Neuronal stem cell (in vitro differentiated cells): ENCODE data around the gene TMPRSS3.

ENCODE experiments used
- DNase-seq: peaks from one replicate; pipeline ENCODE4 v3.0.0-alpha.2; 2013; ENCODE audit warnings: low spot score
- H2AFZ ChIP-seq: one replicate; pipeline ENCODE4 v1.6.1; 2013; ENCODE audit warnings: mild to moderate bottlenecking, low read length, inconsistent platforms
- H2AK5ac ChIP-seq: 2 replicates; pipeline ENCODE4 v1.6.1; 2013; ENCODE audit warnings: low read depth, mild to moderate bottlenecking, inconsistent platforms, low read length, moderate library complexity, mixed read lengths
- H2BK120ac ChIP-seq: 2 replicates; pipeline ENCODE4 v1.6.1; 2013; ENCODE audit warnings: low read depth, mild to moderate bottlenecking, inconsistent platforms, low read length, moderate library complexity, mixed read lengths
- H2BK12ac ChIP-seq: one replicate; pipeline ENCODE4 v1.6.1; 2013; ENCODE audit warnings: low read length, inconsistent platforms
- H2BK15ac ChIP-seq: 2 replicates; pipeline ENCODE4 v1.6.1; 2013; ENCODE audit warnings: mild to moderate bottlenecking, low read length, inconsistent platforms, mixed read lengths
- H2BK5ac ChIP-seq: one replicate; pipeline ENCODE4 v1.6.1; 2013; ENCODE audit warnings: inconsistent platforms, mild to moderate bottlenecking, low read length, moderate library complexity
- H3K14ac ChIP-seq: one replicate; pipeline ENCODE4 v1.6.1; 2013; ENCODE audit warnings: low read length, inconsistent platforms
- H3K18ac ChIP-seq: 2 replicates; pipeline ENCODE4 v1.6.1; 2013; ENCODE audit warnings: low read length, inconsistent platforms
- H3K23ac ChIP-seq: 2 replicates; pipeline ENCODE4 v1.6.1; 2013; ENCODE audit warnings: low read depth, mild to moderate bottlenecking, mixed read lengths, low read length, inconsistent platforms; ENCODE audit not compliant: poor library complexity
- H3K27ac ChIP-seq: replicated peaks from 3 replicates; pipeline ENCODE4 v1.5.1; 2013; ENCODE audit warnings: low read length, inconsistent platforms
- H3K27me3 ChIP-seq, 3 experiments: 2 replicates each; pipeline ENCODE4 v1.6.1; 2013; ENCODE audit warnings: low read length in 3 of 3, mild to moderate bottlenecking in 2 of 3, inconsistent platforms in 1 of 3, low read depth in 1 of 3, mixed read lengths in 1 of 3, moderate library complexity in 1 of 3; ENCODE audit not compliant: control insufficient read depth in 3 of 3, insufficient read depth in 3 of 3
- H3K36me3 ChIP-seq, 2 donors: replicated peaks in 1 of 2; 2 replicates each; pipeline ENCODE4 v1.6.1; 2013; ENCODE audit warnings: low read length in 2 of 2; ENCODE audit not compliant: control insufficient read depth in 2 of 2, insufficient read depth in 2 of 2
- H3K4ac ChIP-seq: 2 replicates; pipeline ENCODE4 v1.6.1; 2013; ENCODE audit warnings: inconsistent platforms, mild to moderate bottlenecking, low read length, moderate library complexity
- H3K4me1 ChIP-seq, 2 donors: 1 replicate in 1 of 2; 2 replicates in 1 of 2; pipeline ENCODE4 v1.6.1; 2013; ENCODE audit warnings: low read length in 2 of 2, low read depth in 1 of 2; ENCODE audit not compliant: control insufficient read depth in 2 of 2, insufficient read depth in 1 of 2
- H3K4me2 ChIP-seq: one replicate; pipeline ENCODE4 v1.6.1; 2013; ENCODE audit warnings: mild to moderate bottlenecking, low read length, inconsistent platforms; ENCODE audit not compliant: insufficient read depth, poor library complexity, severe bottlenecking
- H3K4me3 ChIP-seq, 2 donors: 2 replicates each; pipeline ENCODE4 v1.5.1; 2013; ENCODE audit warnings: low read length in 2 of 2, mild to moderate bottlenecking in 2 of 2, inconsistent platforms in 1 of 2, moderate library complexity in 1 of 2
- H3K79me1 ChIP-seq: one replicate; pipeline ENCODE4 v1.6.1; 2013; ENCODE audit warnings: low read depth, mild to moderate bottlenecking, inconsistent platforms, low read length, moderate library complexity
- H3K9ac ChIP-seq: one replicate; pipeline ENCODE4 v1.6.1; 2013; ENCODE audit warnings: mild to moderate bottlenecking, low read depth, low read length, inconsistent platforms; ENCODE audit not compliant: poor library complexity
- H3K9me3 ChIP-seq, 2 donors: replicated peaks in 1 of 2; 2 replicates each; pipeline versions ENCODE3 to v1.6.1; 2013; ENCODE audit warnings: low read length in 2 of 2, mild to moderate bottlenecking in 2 of 2, inconsistent platforms in 1 of 2, low read depth in 1 of 2, mixed read lengths in 1 of 2, moderate library complexity in 1 of 2; ENCODE audit not compliant: control insufficient read depth in 2 of 2, insufficient read depth in 1 of 2
- H4K8ac ChIP-seq: one replicate; pipeline ENCODE4 v1.6.1; 2013; ENCODE audit warnings: low read depth, mild to moderate bottlenecking, inconsistent platforms, low read length, moderate library complexity
- H4K91ac ChIP-seq: one replicate; pipeline ENCODE4 v1.6.1; 2013; ENCODE audit warnings: low read length, low read depth, mild to moderate bottlenecking, inconsistent platforms; ENCODE audit not compliant: poor library complexity
- WGBS, 2 donors: extraction: QIAGEN DNeasy Blood & Tissue Kit; methylation state at CpG; one replicate each; pipeline ENCODE4 v1.1.7; 2013; ENCODE audit warnings: missing lambda C conversion rate in 2 of 2, mixed read lengths in 1 of 2; ENCODE audit not compliant: insufficient read length in 2 of 2, insufficient replicate concordance in 1 of 2; ENCODE audit errors: extremely low coverage in 2 of 2; 5-methylcytosine and 5-hydroxymethylcytosine counted together

TMPRSS3 gene

DNA sequence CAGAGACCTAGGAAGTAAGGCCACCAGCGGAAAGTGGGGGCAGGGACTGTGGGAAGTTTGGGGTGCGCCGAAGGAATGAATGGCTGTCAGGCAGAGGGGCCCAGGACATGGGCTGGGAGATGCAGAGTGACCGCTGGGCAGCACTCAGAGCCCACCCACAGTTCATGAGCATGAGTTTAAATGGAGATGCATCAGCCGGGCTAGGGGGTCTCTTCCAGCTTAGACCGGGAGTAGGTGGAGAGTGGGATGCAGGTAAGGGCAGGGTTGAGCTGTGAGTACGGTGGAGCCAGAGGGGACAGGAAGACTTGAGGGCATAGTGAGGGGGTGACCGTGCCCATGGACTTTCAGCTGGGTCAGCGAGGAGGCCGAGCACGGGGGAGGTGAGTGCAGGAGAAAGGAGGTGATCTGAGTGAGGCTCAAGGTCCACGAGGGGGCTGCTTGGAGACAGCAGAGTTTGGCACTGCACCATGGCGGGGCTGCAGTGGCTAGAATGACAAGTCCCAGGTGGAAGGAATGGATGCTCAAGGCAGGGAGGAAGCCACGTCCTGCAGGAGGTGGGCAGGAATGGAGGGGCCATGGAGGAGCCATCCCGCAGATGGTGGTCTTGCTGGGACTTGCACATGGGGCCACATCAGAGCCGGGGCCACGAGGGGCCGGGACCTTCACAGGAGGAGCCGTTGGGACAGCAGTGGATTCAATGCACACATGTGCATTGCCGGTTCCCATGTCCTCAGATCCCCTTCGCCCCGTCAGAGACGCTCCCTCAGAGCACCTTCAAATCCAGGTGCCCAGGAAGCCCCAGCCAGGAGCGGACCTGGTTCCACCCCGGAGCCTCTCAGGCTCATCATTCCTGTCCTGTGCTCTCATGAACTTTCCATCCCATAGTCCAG lies 42.7 kb upstream of the TMPRSS3 start:
- no peaks in the 10 kb centered on the region for H3K36me3 ChIP-seq
- no peak overlapping the region for H4K8ac ChIP-seq
- H3K18ac ChIP-seq, result no peak overlapping the region
- H2AK5ac ChIP-seq, result no peak overlapping the region
- H3K79me1 ChIP-seq, result no peaks in the 10 kb centered on the region
- no peak for DNase-seq
- no peak overlapping the region for H2BK5ac ChIP-seq
- no CpG with 5 or more reads among the region's 25 CpGs for WGBS, 2 donors
- no peak overlapping the region for H4K91ac ChIP-seq
- H3K27ac ChIP-seq, result no peak overlapping the region
- no peak overlapping the region for H3K4ac ChIP-seq
- H3K14ac ChIP-seq, result no peak overlapping the region
- H3K4me2 ChIP-seq, result no peak overlapping the region
- no peak overlapping the region for H2AFZ ChIP-seq
- H3K9ac ChIP-seq, result no peak overlapping the region
- H2BK15ac ChIP-seq, result no peak overlapping the region
- no peak overlapping the region for H2BK120ac ChIP-seq
- H3K4me1 ChIP-seq, result no peaks in the 10 kb centered on the region
- H3K4me3 ChIP-seq, result no peak overlapping the region
- peaks cover 0 to 2% (median 0%) of the 10 kb centered on the region in 3 experiments for H3K27me3 ChIP-seq
- H3K9me3 ChIP-seq, result no peaks in the 10 kb centered on the region
- no peak overlapping the region for H2BK12ac ChIP-seq
- H3K23ac ChIP-seq, result peak overlapping the region; percentile 28

DNA sequence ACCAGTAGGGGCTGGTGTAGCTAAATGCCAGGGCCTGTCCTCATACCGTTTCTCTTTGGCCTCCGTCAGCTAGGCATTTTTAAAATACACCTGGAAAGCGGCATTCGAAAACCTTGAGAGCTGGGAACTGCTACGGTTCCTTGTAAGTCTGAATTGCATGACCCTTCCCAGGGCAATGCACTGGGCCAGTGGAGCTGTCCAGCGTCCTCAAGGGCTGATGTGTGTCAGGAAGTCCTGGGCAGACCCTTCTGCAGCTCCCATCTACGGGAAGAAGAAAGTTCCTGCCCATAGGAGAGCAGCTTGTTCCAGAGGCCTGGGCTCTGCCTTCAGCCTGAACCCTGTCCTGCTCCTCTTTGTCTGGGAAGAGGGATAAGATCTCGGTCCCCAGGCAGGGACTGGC lies 41.9 kb upstream of the TMPRSS3 start:
- no peak overlapping the region for H2BK12ac ChIP-seq
- no peaks in the 10 kb centered on the region for H3K36me3 ChIP-seq
- H3K18ac ChIP-seq, result no peak overlapping the region
- no peak overlapping the region for H2AK5ac ChIP-seq
- H3K23ac ChIP-seq, result no peak overlapping the region
- no peak overlapping the region for H4K91ac ChIP-seq
- no CpG with 5 or more reads among the region's 8 CpGs for WGBS, 2 donors
- H3K4me1 ChIP-seq, result no peaks in the 10 kb centered on the region
- H2AFZ ChIP-seq, result no peak overlapping the region
- no peak overlapping the region for H3K9ac ChIP-seq
- DNase-seq, result peak; percentile 20
- no peak overlapping the region for H3K4me3 ChIP-seq
- no peak overlapping the region for H3K14ac ChIP-seq
- no peak overlapping the region for H2BK5ac ChIP-seq
- no peaks in the 10 kb centered on the region for H3K9me3 ChIP-seq
- H4K8ac ChIP-seq, result no peak overlapping the region
- H3K79me1 ChIP-seq, result no peaks in the 10 kb centered on the region
- H3K4ac ChIP-seq, result no peak overlapping the region
- H3K27me3 ChIP-seq, result peaks cover 0 to 2% (median 0%) of the 10 kb centered on the region in 3 experiments
- no peak overlapping the region for H2BK15ac ChIP-seq
- H2BK120ac ChIP-seq, result no peak overlapping the region
- H3K27ac ChIP-seq, result no peak overlapping the region
- no peak overlapping the region for H3K4me2 ChIP-seq

DNA sequence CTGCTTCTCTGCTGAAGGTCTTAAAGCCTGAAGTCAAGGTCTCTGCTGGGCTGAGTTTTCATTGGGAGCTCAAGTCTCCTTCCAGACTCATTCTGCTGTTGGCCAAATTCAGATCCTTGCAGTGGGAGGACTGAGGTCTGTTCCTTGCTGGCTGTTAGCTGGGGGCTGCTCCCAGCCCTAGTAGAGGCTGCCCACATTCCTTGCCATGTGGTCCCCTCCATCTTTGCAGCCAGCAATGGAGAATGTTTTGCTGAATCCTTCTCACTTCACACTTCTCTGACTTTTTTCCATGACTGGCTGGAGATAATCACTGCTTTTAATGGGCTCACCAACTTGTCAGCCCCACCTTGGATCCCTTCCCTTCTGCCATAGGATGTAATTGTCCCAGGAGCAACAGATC lies 41.1 kb upstream of the TMPRSS3 start:
- no peak for DNase-seq
- no peak overlapping the region for H2BK120ac ChIP-seq
- no peak overlapping the region for H3K9ac ChIP-seq
- H3K14ac ChIP-seq, result no peak overlapping the region
- H2AFZ ChIP-seq, result no peak overlapping the region
- no peak overlapping the region for H2BK15ac ChIP-seq
- H2AK5ac ChIP-seq, result no peak overlapping the region
- peaks cover 0 to 2% (median 0%) of the 10 kb centered on the region in 3 experiments for H3K27me3 ChIP-seq
- H3K4ac ChIP-seq, result no peak overlapping the region
- no peak overlapping the region for H3K4me3 ChIP-seq
- no peaks in the 10 kb centered on the region for H3K4me1 ChIP-seq
- H3K18ac ChIP-seq, result no peak overlapping the region
- H4K91ac ChIP-seq, result no peak overlapping the region
- H4K8ac ChIP-seq, result no peak overlapping the region
- H2BK5ac ChIP-seq, result no peak overlapping the region
- H2BK12ac ChIP-seq, result no peak overlapping the region
- no peaks in the 10 kb centered on the region for H3K36me3 ChIP-seq
- H3K79me1 ChIP-seq, result no peaks in the 10 kb centered on the region
- H3K9me3 ChIP-seq, result peaks cover 0 to 3% of the 10 kb centered on the region in 2 donors
- H3K4me2 ChIP-seq, result no peak overlapping the region
- no peak overlapping the region for H3K23ac ChIP-seq
- H3K27ac ChIP-seq, result no peak overlapping the region

DNA sequence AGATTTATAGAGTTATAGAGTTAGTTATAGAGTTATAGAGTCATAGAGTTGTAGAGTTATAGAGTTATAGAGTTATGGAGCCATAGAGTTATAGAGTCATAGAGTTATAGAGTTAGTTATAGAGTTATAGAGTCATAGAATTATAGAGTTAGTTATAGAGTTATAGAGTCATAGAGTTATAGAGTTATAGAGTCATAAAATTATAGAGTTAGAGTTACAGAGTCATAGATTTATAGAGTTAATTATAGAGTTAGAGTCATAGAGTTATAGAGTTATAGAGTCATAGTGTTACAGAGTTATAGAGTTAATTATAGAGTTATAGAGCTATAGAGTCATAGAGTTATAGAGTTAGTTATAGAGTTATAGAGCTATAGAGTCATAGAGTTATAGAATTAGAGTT lies 40.0 kb upstream of the TMPRSS3 start:
- Histone ChIP-seq H3K14ac (no peak overlapping the region), H2BK120ac (no peak overlapping the region)

More for the DNA sequence above, 40.0 kb upstream of the TMPRSS3 start:
- no peak overlapping the region for H4K8ac ChIP-seq
- no peak overlapping the region for H3K4ac ChIP-seq
- H3K27ac ChIP-seq, result no peak overlapping the region
- no peaks in the 10 kb centered on the region for H3K36me3 ChIP-seq
- H2AFZ ChIP-seq, result no peak overlapping the region
- no peak overlapping the region for H2BK5ac ChIP-seq
- H3K79me1 ChIP-seq, result no peaks in the 10 kb centered on the region
- no peak overlapping the region for H3K23ac ChIP-seq
- DNase-seq, result no peak
- H3K9ac ChIP-seq, result no peak overlapping the region
- no peak overlapping the region for H3K4me2 ChIP-seq
- no peak overlapping the region for H2BK12ac ChIP-seq
- H3K27me3 ChIP-seq, result peaks cover 0 to 2% (median 0%) of the 10 kb centered on the region in 3 experiments
- peaks cover 0 to 4% of the 10 kb centered on the region in 2 donors for H3K9me3 ChIP-seq
- no peak overlapping the region for H2AK5ac ChIP-seq
- H3K18ac ChIP-seq, result no peak overlapping the region
- H3K4me3 ChIP-seq, result no peak overlapping the region
- H3K4me1 ChIP-seq, result no peaks in the 10 kb centered on the region
- H2BK15ac ChIP-seq, result no peak overlapping the region
- no peak overlapping the region for H4K91ac ChIP-seq
